ENCODE measurements around the gene ATP6V0D1. TPM values are rescaled to one million over a fixed set of nuclear protein-coding genes. Genes with fewer than 3 reads are reported as not detected.

The ATP6V0D1 gene
- total RNA-seq, 4 donors from 2014 or later = 103 to 131 (median 119) TPM

DNA sequence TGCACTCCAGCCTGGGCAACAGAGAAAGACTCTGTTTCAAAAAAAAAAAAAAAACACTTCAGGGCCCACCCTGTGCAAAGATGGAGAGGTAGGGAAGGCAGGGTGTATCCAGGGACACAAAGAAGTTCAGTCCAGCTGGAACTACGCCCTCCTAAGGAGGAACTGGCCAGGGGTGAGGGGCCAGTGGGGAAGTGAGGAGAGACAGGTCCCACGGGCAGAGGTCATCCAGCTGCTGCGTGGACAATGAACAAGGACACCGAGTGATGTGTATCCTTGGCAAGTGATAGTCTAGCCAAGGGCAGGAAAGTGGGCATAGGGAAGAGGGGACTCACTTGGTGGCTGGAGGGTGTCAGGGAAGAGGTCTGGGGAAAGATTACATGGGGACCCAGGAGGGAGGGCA, 38.3 kb upstream of the ATP6V0D1 start:
- no peak overlapping the region for H3K27ac ChIP-seq (replicated peaks in 1 of 4)
- H3K4me1 ChIP-seq = peaks cover 10 to 26% (median 15%) of the 10 kb centered on the region in 4 donors
- WGBS = 77% methylated on average over 4 of the region's 4 CpGs
- H3K36me3 ChIP-seq = no peaks in the 10 kb centered on the region
- no peaks in the 10 kb centered on the region for H3K9me3 ChIP-seq
- H3K4me3 ChIP-seq = no peak overlapping the region
- TF ChIP-seq POLR2AphosphoS5 (IDR thresholded peaks at IDR 0.05) (no peak), POLR2A (IDR thresholded peaks at IDR 0.05; ENCODE audit: low read depth) (no peak), EP300 (IDR thresholded peaks at IDR 0.05) (no peak)
- no peaks in the 10 kb centered on the region for H3K27me3 ChIP-seq
- intact Hi-C loops (cut with DNase I) = loop anchor here (5.0 kb wide), 1 partner anchor 37 kb away; the partner anchor contains the start of genes AGRP and ATP6V0D1
- DNase-seq (ENCODE audit: extremely low spot score) = no peak

GRCh38 chr16:67518676-67519075, 37.7 kb upstream of the ATP6V0D1 start:
- H3K27me3 ChIP-seq = no peaks in the 10 kb centered on the region
- peaks cover 10 to 29% (median 15%) of the 10 kb centered on the region in 4 donors for H3K4me1 ChIP-seq
- TF ChIP-seq POLR2A (IDR thresholded peaks at IDR 0.05; ENCODE audit: low read depth) = no peak
- no peak for TF ChIP-seq EP300 (IDR thresholded peaks at IDR 0.05)
- TF ChIP-seq POLR2AphosphoS5 (IDR thresholded peaks at IDR 0.05) = no peak
- TF ChIP-seq CTCF (IDR thresholded peaks at IDR 0.05) = no peak
- H3K9me3 ChIP-seq = no peaks in the 10 kb centered on the region
- no peaks in the 10 kb centered on the region for H3K36me3 ChIP-seq
- H3K27ac ChIP-seq (replicated peaks in 1 of 4) = no peak overlapping the region
- no peak overlapping the region for H3K4me3 ChIP-seq
- intact Hi-C loops (cut with DNase I) = loop anchor here (5.0 kb wide), 1 partner anchor 36 kb away; the partner anchor contains the start of genes AGRP and ATP6V0D1
- no peak for DNase-seq (ENCODE audit: extremely low spot score)
- WGBS = 80% methylated on average over 7 of the region's 8 CpGs

- no peaks in the 10 kb centered on the region for H3K9me3 ChIP-seq
- DNase-seq (ENCODE audit: extremely low spot score) = no peak
- H3K4me3 ChIP-seq = no peak overlapping the region
- no peaks in the 10 kb centered on the region for H3K27me3 ChIP-seq
- peaks cover 10 to 29% (median 15%) of the 10 kb centered on the region in 4 donors for H3K4me1 ChIP-seq
- 88% methylated on average over 8 of the region's 11 CpGs for WGBS
- intact Hi-C loops (cut with DNase I) = loop anchor here (5.0 kb wide), 1 partner anchor 36 kb away; the partner anchor contains the start of genes AGRP and ATP6V0D1
- no peak overlapping the region for H3K27ac ChIP-seq (replicated peaks in 1 of 4)
- no peak for TF ChIP-seq EP300 (IDR thresholded peaks at IDR 0.05)
- no peak for TF ChIP-seq CTCF (IDR thresholded peaks at IDR 0.05)
- no peak for TF ChIP-seq POLR2A (IDR thresholded peaks at IDR 0.05; ENCODE audit: low read depth)
- TF ChIP-seq POLR2AphosphoS5 (IDR thresholded peaks at IDR 0.05) = no peak
- H3K36me3 ChIP-seq = no peaks in the 10 kb centered on the region
Measured at GRCh38 chr16:67517661-67518423, 36.9 kb upstream of the ATP6V0D1 start.

DNA sequence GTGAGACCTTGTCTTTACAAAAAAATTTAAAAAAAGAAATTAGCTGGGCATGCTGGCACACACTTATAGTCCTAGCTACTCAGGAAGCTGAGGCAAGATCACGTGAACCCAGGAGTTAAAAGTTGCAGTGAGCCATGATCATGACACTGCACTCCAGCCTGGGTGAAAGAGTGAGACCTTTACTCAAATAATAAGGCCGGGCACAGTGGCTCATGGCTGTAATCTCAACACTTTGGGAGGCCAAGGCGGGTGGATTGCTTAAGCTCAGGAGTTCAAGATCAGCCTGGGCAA, 36.1 kb upstream of the ATP6V0D1 start:
- TF ChIP-seq POLR2A (IDR thresholded peaks at IDR 0.05; ENCODE audit: low read depth) = no peak
- TF ChIP-seq EP300 (IDR thresholded peaks at IDR 0.05) = no peak
- no peak for TF ChIP-seq CTCF (IDR thresholded peaks at IDR 0.05)
- TF ChIP-seq POLR2AphosphoS5 (IDR thresholded peaks at IDR 0.05) = no peak
- Histone ChIP-seq H3K4me1 (peaks cover 10 to 29% (median 15%) of the 10 kb centered on the region in 4 donors), H3K9me3 (no peaks in the 10 kb centered on the region), H3K36me3 (no peaks in the 10 kb centered on the region), H3K27me3 (no peaks in the 10 kb centered on the region), H3K27ac (replicated peaks in 1 of 4) (no peak overlapping the region), H3K4me3 (no peak overlapping the region)
- intact Hi-C loops (cut with DNase I) = loop anchor here (5.0 kb wide), 1 partner anchor 35 kb away; the partner anchor contains the start of genes AGRP and ATP6V0D1
- WGBS = 84% methylated on average over 3 of the region's 3 CpGs
- no peak for DNase-seq (ENCODE audit: extremely low spot score)

DNA sequence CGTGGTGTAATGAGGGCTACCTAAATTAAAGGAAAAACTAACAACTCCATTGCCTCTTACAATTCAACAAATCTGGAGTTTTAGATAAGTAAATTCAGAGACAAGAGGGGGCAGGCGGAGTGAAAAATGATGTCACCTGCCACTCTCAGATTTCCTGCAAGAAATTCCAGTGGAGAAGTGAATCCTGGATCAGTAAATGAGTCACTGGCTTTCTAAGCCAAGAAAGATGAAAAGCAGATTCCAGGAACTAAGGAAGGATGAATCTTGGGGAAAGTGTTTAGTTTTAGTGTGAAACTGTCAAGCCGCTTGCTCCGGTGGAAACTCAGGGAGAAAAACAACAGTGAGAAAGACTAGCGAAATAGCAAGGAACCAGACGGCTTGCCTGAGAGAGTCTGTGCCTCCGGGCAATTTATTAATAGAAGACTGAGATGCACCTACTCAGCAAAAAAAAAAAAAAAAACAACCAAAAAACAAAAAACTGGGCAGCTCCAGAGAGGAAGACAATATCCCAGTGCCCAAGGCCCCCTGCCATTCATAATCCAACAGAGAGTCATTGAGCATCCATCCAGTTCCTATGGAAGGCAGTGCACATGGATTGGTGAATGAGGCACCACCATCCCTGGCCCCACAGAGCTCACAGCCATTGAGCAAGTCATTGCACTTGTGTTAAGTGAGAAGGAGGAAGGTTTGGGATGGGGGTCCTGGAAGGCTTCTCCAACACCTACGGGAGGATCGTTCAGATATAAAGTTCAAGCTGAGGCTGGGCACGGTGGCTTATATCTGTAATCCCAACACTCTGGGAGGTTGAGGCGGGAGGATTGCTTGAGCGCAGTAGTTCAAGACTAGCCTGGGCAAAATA, 35.6 kb upstream of the ATP6V0D1 start:
- peak; percentile 90 for DNase-seq (ENCODE audit: extremely low spot score)
- H3K4me3 ChIP-seq = no peak overlapping the region
- no peaks in the 10 kb centered on the region for H3K9me3 ChIP-seq
- intact Hi-C loops (cut with DNase I) = loop anchor here (5.0 kb wide), 1 partner anchor 34 kb away; the partner anchor contains the start of genes AGRP and ATP6V0D1
- H3K4me1 ChIP-seq = peaks cover 5 to 24% (median 9%) of the 10 kb centered on the region in 4 donors
- peak overlapping the region in 1 of 4 donors; percentile 41 for H3K27ac ChIP-seq (replicated peaks in 1 of 4)
- TF ChIP-seq POLR2AphosphoS5 (IDR thresholded peaks at IDR 0.05) (no peak), POLR2A (IDR thresholded peaks at IDR 0.05; ENCODE audit: low read depth) (no peak), EP300 (IDR thresholded peaks at IDR 0.05) (no peak)
- 73% methylated on average over 12 of the region's 12 CpGs for WGBS
- H3K27me3 ChIP-seq = no peaks in the 10 kb centered on the region
- no peaks in the 10 kb centered on the region for H3K36me3 ChIP-seq
